ENCODE results near the gene AP3S2. TPM values are rescaled to one million over a fixed set of nuclear protein-coding genes. Genes with fewer than 3 reads are reported as not detected.

Gene AP3S2
- total RNA-seq, 1 experiment from 2014 or later = 23.3 TPM

- TF ChIP-seq REST (IDR thresholded peaks at IDR 0.05; ENCODE audit: low read depth) (no peak), EGR1 (IDR thresholded peaks at IDR 0.05; ENCODE audit: low read depth) (no peak), SIN3A (IDR thresholded peaks at IDR 0.05; ENCODE audit: low read depth) (no peak), TCF7L2 (IDR thresholded peaks at IDR 0.05; ENCODE audit: borderline replicate concordance, extremely low read depth, insufficient read depth, insufficient read length) (no peak), FOSL1 (IDR thresholded peaks at IDR 0.05; ENCODE audit: low read depth) (no peak)
Observed at GRCh38 chr15:89878323-89878722, 15.5 kb downstream of the AP3S2 start (continued).

GRCh38 chr15:89877083-89877425 is 16.7 kb downstream of the AP3S2 start:
- intact Hi-C loops (cut with micrococcal nuclease) = no loop called here
- H3K9me3 ChIP-seq (ENCODE audit: control insufficient read depth in 1 of 2, insufficient read depth in 1 of 2, low read depth in 1 of 2, low read length in 2 of 2) = no peaks in the 10 kb centered on the region
- H3K36me3 ChIP-seq (ENCODE audit: control insufficient read depth in 1 of 2, insufficient read depth in 2 of 2, low read length in 2 of 2) = peaks cover 18 to 21% of the 10 kb centered on the region in 2 experiments
- ChIA-PET RAD21 (ENCODE audit: low non-redundant PET in 1 of 2, low total read pairs in 2 of 2, uncharacterized antibody in 2 of 2, unreplicated experiment in 2 of 2) (no interaction called here), CTCF (interaction anchor here (0.8 to 5.0 kb wide), 5 partner anchors 11 to 137 kb away, joined by 3 to 164 read pairs (median 4); partner anchors contain the start of gene MESP1), POLR2A (no interaction called here)
- no peak overlapping the region for H3K4me3 ChIP-seq (replicated peaks in 1 of 2; ENCODE audit: low read depth in 1 of 2, low read length in 2 of 2)
- H2AFZ ChIP-seq (ENCODE audit: low read depth, low read length, poor library complexity, severe bottlenecking) = no peak overlapping the region
- no peak overlapping the region for H3K9ac ChIP-seq (ENCODE audit: low read length)
- ATAC-seq (no peak), DNase-seq (ENCODE audit: low read depth, low spot score) (no peak)
- H3K79me2 ChIP-seq (ENCODE audit: insufficient read depth, low read length) = no peaks in the 10 kb centered on the region
- no peaks in the 10 kb centered on the region for H3K9me2 ChIP-seq (ENCODE audit: insufficient read depth)
- no peaks in the 10 kb centered on the region for H4K20me1 ChIP-seq (ENCODE audit: insufficient read depth)
- BruUV-seq (replicated peaks) = no TSS peak
- no peaks in the 10 kb centered on the region for H3K27me3 ChIP-seq (ENCODE audit: insufficient read depth, low read length)
- H3K27ac ChIP-seq (ENCODE audit: low read depth, low read length) = no peak overlapping the region
- no peaks in the 10 kb centered on the region for H3K4me1 ChIP-seq (ENCODE audit: control insufficient read depth in 1 of 2, insufficient read depth in 2 of 2, low read length in 2 of 2)
- H3K4me2 ChIP-seq (ENCODE audit: low read length) = no peak overlapping the region
- TF ChIP-seq SP1 (IDR thresholded peaks at IDR 0.05; ENCODE audit: low read depth) (no peak), ZBTB33 (IDR thresholded peaks at IDR 0.05; ENCODE audit: extremely low read depth, insufficient replicate concordance, low read length) (no peak), SIN3A (IDR thresholded peaks at IDR 0.05; ENCODE audit: low read depth) (no peak), ZFX (IDR thresholded peaks at IDR 0.05) (no peak), REST (IDR thresholded peaks at IDR 0.05; ENCODE audit: low read depth) (no peak), MAX (IDR thresholded peaks at IDR 0.05) (no peak), SRF (IDR thresholded peaks at IDR 0.05; ENCODE audit: low read depth) (no peak), EGR1 (IDR thresholded peaks at IDR 0.05; ENCODE audit: low read depth) (no peak), CTCF (IDR thresholded peaks at IDR 0.05 in 2 of 3, conservative IDR thresholded peaks at IDR 0.05 in 1 of 3; ENCODE audit: borderline replicate concordance in 1 of 3, insufficient read depth in 1 of 3, low read depth in 2 of 3, low read length in 2 of 3) (no peak), EZH2 (IDR thresholded peaks at IDR 0.05) (no peak), POLR2A (IDR thresholded peaks at IDR 0.05; ENCODE audit: borderline replicate concordance, extremely low read depth, insufficient read depth, insufficient read length) (no peak)
